GM19467 (cell line): Measurements from ENCODE around the gene DUOX1.
"Not testable (repeated sequence)": the region's sequence is repeated elsewhere in the genome, so short reads cannot be mapped to it uniquely, and the experiment has no call there.

Experiments used
- ATAC-seq: cut with Tn5 transposase; IDR thresholded peaks from one replicate; pipeline ENCODE4 v1.9.1; 2021; ENCODE audit warnings: mild to moderate bottlenecking, moderate library complexity; ENCODE audit not compliant: unreplicated experiment

DUOX1 gene

GRCh38 chr15:45129651-45130129 lies at the start of gene DUOX1, which contains the start of gene DUOXA1:
Gene DUOX1, plus strand, starts transcription at chr15:45129994. Its CDS starts 1,973 bp downstream, at chr15:45131967.
Gene DUOXA1, minus strand, starts transcription at chr15:45129879. Its CDS starts 6,865 bp downstream, at chr15:45123014.
- no peak for ATAC-seq

GRCh38 chr15:45080593-45080992 lies 49.2 kb upstream of the DUOX1 start:
- ATAC-seq, result not testable (repeated sequence)

- ATAC-seq, result not testable (repeated sequence)
These were observed 47.4 kb upstream of the DUOX1 start for GRCh38 chr15:45082412-45082811.

- no peak for ATAC-seq
These were observed 46.6 kb upstream of the DUOX1 start for GRCh38 chr15:45083223-45083622.

- no peak for ATAC-seq
These were observed 45.6 kb upstream of the DUOX1 start for GRCh38 chr15:45084163-45084562.

GRCh38 chr15:45087513-45087912 lies 42.3 kb upstream of the DUOX1 start:
- no peak for ATAC-seq

- ATAC-seq, result no peak
These were observed 40.7 kb upstream of the DUOX1 start for GRCh38 chr15:45088801-45089711.

GRCh38 chr15:45089712-45090373 lies 40.0 kb upstream of the DUOX1 start:
- ATAC-seq, result no peak

GRCh38 chr15:45091161-45091560 lies 38.6 kb upstream of the DUOX1 start:
- ATAC-seq, result no peak

GRCh38 chr15:45091576-45091975 lies 38.2 kb upstream of the DUOX1 start:
- no peak for ATAC-seq

GRCh38 chr15:45093013-45093412 lies 36.8 kb upstream of the DUOX1 start:
- no peak for ATAC-seq

GRCh38 chr15:45093622-45094357 lies 36.0 kb upstream of the DUOX1 start:
- no peak for ATAC-seq

- ATAC-seq, result no peak
These were observed 35.5 kb upstream of the DUOX1 start for GRCh38 chr15:45094358-45094730.

- no peak for ATAC-seq
These were observed 34.1 kb upstream of the DUOX1 start for GRCh38 chr15:45095661-45096060.

- no peak for ATAC-seq
These were observed 32.3 kb upstream of the DUOX1 start for GRCh38 chr15:45097466-45097865.

- no peak for ATAC-seq
These were observed 30.1 kb upstream of the DUOX1 start for GRCh38 chr15:45099549-45100165.

GRCh38 chr15:45100884-45101625 lies 28.7 kb upstream of the DUOX1 start:
- no peak for ATAC-seq

- no peak for ATAC-seq
These were observed 28.0 kb upstream of the DUOX1 start for GRCh38 chr15:45101749-45102148.

- ATAC-seq, result no peak
These were observed 27.6 kb upstream of the DUOX1 start for GRCh38 chr15:45102226-45102625.

GRCh38 chr15:45104170-45104569 lies 25.6 kb upstream of the DUOX1 start:
- not testable (repeated sequence) for ATAC-seq
